Hepatocyte (in vitro differentiated cells): Measurements from ENCODE around the gene CCDC187.

Source experiments
- EZH2 ChIP-seq: fragments of 200-600 bp; sonication (generic); IDR thresholded peaks from 2 replicates; pipeline ENCODE4 v1.6.1; 2016; ENCODE audit warnings: antibody characterized with exemption, mild to moderate bottlenecking, borderline replicate concordance
- EZH2phosphoT487 ChIP-seq: fragments of 200-600 bp; sonication (generic); IDR thresholded peaks from one replicate; pipeline ENCODE4 v1.6.1; 2018; ENCODE audit warnings: antibody characterized with exemption, mild to moderate bottlenecking, low read depth, moderate library complexity; ENCODE audit not compliant: unreplicated experiment, severe bottlenecking
- TF ChIP-seq, protein P1 (sequence below): fragments of 200-600 bp; sonication (generic); IDR thresholded peaks from 2 replicates; pipeline ENCODE4 v1.5.1; 2016; ENCODE audit warnings: antibody characterized with exemption, mild to moderate bottlenecking; ENCODE audit not compliant: poor library complexity

DNA sequence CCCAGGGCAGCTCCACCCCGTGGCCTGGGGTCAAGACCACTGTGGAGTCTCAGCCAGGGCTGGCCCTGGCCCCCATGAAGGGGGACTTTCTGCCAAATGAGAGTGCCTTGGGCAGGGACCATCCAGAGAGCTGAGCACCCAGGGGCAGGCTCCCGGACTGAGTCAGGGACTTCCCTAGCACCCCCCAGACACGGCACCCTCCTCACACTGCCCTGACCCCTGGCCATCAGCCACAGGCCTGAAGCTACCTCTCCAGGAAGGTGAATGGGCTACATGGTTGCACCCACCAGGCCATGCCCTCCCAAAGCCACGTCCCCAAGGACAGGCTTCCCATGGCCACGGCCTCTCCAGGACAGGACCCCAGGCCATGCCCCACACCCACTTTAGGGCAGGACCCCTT, 9.5 kb downstream of the CCDC187 start:
- no peak for TF ChIP-seq EZH2
- TF ChIP-seq, protein P1, sequence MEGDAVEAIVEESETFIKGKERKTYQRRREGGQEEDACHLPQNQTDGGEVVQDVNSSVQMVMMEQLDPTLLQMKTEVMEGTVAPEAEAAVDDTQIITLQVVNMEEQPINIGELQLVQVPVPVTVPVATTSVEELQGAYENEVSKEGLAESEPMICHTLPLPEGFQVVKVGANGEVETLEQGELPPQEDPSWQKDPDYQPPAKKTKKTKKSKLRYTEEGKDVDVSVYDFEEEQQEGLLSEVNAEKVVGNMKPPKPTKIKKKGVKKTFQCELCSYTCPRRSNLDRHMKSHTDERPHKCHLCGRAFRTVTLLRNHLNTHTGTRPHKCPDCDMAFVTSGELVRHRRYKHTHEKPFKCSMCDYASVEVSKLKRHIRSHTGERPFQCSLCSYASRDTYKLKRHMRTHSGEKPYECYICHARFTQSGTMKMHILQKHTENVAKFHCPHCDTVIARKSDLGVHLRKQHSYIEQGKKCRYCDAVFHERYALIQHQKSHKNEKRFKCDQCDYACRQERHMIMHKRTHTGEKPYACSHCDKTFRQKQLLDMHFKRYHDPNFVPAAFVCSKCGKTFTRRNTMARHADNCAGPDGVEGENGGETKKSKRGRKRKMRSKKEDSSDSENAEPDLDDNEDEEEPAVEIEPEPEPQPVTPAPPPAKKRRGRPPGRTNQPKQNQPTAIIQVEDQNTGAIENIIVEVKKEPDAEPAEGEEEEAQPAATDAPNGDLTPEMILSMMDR: no peak
- no peak for TF ChIP-seq EZH2phosphoT487
